Left forelimb (tissue), 1 donor: ENCODE results near the gene MRPS18C.
"Not testable (repeated sequence)": the region's sequence is repeated elsewhere in the genome, so short reads cannot be mapped to it uniquely, and the experiment has no call there.

ENCODE experiments used
- DNase-seq: peaks from one replicate; pipeline ENCODE4 v3.0.0-alpha.2; 2018; ENCODE audit warnings: low spot score

MRPS18C gene

GRCh38 chr4:83498187-83498586 is 42.3 kb downstream of the MRPS18C start:
- no peak for DNase-seq

GRCh38 chr4:83501671-83502070 is 45.8 kb downstream of the MRPS18C start:
- DNase-seq, result not testable (repeated sequence)

GRCh38 chr4:83503974-83504373 is 48.1 kb downstream of the MRPS18C start:
- DNase-seq, result no peak

GRCh38 chr4:83504503-83504902 is 48.6 kb downstream of the MRPS18C start:
- no peak for DNase-seq

GRCh38 chr4:83504996-83505395 is 49.1 kb downstream of the MRPS18C start:
- no peak for DNase-seq

- DNase-seq, result not testable (repeated sequence)
These were observed 53.3 kb downstream of the MRPS18C start for GRCh38 chr4:83509156-83509585.

- no peak for DNase-seq
These were observed 54.6 kb downstream of the MRPS18C start for GRCh38 chr4:83510442-83510841.
